Suprapubic skin (tissue), 3 donors: ENCODE results near the gene PDPR.
"Not testable (repeated sequence)": the region's sequence is repeated elsewhere in the genome, so short reads cannot be mapped to it uniquely, and the experiment has no call there.

Source experiments
- CTCF ChIP-seq, 2 donors: fragments of 200-600 bp in 1 of 2; fragments of 450-650 bp in 1 of 2; sonication (generic) in 1 of 2; IDR thresholded peaks; one replicate each; pipeline ENCODE4 v1.5.1; 2016 to 2019; ENCODE audit warnings: antibody characterized with exemption in 2 of 2, mild to moderate bottlenecking in 1 of 2, moderate library complexity in 1 of 2
- EP300 ChIP-seq: sonication (generic); formaldehyde crosslinking; IDR thresholded peaks from one replicate; pipeline ENCODE4 v1.6.1; 2017; ENCODE audit warnings: antibody characterized with exemption
- POLR2A ChIP-seq, 2 donors: fragments of 450-650 bp; IDR thresholded peaks; one replicate each; pipeline ENCODE4 v1.6.1; 2017; ENCODE audit warnings: antibody characterized with exemption in 2 of 2, mild to moderate bottlenecking in 2 of 2, moderate library complexity in 2 of 2

DNA sequence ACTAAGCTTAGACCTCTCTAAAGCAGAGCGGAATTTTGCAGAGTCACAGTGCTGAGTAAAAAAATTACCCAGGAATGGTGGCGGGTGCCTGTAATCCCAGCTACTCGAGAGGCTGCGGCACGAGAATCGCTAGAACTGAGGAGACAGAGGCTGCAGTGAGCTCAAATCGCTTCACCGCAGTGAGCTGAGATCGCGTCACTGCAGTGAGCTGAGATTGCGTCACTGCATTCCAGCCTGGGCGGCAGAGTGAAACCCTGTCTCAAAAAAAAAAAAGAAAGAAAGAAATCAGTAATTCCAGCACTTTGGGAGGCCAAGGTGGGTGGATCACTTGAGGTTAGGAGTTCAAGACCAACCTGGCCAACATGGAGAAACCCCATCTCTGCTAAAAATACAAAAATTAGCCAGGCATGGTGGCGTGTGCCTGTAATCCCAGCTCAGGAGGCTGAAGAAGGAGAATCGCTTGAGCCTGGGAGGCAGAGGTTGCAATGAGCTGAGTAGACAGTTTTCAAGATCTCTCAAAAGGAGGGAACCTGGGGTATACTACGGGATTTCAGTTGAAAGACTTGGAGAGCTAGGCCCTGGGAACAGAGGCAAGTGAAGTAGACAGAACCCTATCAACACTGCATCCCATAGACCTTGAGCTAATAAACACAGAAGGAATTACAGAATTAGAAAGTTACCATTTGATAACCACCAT lies 4.4 kb upstream of the PDPR start:
- TF ChIP-seq CTCF (IDR thresholded peaks at IDR 0.05); EP300; POLR2A (IDR thresholded peaks at IDR 0.05): not testable (repeated sequence)
